IPS-NIHi7 (cell line): Measurements from ENCODE around the gene EIF5.

ENCODE experiments used
- DNase-seq: peaks from one replicate; pipeline ENCODE4 v3.0.0; 2012; ENCODE audit warnings: mixed read lengths; ENCODE audit errors: extremely low spot score

EIF5 gene

DNA sequence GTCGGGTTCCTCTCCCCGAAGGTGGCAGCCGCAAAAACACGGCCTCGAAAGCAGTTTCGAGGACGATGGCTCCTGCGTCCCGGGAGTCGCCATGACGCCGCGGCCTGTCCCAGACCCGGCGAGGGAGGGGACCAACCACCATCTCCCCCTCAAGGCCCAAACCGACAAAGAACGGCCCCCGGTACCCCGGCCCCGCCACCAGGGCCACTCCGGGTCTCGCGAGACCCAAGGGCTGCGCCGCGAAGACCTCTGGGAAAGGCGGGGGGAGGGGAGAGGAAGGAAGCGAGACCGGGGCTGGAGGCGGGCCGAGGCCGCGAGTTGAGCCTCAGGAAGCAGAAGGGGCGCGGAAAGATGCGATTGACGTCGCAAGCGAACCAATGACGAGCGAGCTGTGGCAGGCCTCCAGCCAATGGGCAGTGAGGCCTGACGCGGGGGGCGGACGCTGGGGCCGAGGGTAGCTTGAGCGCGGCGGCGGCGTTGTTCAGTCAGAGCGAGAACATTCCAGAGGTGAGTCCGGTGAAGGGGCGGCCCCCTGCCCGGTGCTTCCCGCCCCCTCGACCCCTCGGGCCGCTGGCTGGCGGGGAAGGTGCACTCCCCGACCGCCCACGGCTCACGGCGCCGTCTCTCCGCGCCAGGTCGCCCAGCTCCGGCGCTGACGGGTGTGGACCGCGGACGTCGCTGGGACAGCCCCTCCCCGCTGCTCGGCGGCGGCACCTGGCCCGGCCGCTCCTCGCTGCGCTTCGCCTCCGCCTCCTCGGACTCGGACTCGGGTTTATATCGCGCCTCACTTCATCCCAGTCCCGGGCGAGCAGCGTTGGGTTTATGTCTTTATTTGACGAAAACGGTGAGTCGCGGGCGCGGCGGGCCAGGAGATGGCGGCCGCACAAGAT is at the start of gene EIF5:
EIF5 (plus strand) TSS at position 484 of the 890 bp plus-strand sequence. CDS start 1,624 bp downstream, outside the sequence.
- peak; percentile 97 for DNase-seq

DNA sequence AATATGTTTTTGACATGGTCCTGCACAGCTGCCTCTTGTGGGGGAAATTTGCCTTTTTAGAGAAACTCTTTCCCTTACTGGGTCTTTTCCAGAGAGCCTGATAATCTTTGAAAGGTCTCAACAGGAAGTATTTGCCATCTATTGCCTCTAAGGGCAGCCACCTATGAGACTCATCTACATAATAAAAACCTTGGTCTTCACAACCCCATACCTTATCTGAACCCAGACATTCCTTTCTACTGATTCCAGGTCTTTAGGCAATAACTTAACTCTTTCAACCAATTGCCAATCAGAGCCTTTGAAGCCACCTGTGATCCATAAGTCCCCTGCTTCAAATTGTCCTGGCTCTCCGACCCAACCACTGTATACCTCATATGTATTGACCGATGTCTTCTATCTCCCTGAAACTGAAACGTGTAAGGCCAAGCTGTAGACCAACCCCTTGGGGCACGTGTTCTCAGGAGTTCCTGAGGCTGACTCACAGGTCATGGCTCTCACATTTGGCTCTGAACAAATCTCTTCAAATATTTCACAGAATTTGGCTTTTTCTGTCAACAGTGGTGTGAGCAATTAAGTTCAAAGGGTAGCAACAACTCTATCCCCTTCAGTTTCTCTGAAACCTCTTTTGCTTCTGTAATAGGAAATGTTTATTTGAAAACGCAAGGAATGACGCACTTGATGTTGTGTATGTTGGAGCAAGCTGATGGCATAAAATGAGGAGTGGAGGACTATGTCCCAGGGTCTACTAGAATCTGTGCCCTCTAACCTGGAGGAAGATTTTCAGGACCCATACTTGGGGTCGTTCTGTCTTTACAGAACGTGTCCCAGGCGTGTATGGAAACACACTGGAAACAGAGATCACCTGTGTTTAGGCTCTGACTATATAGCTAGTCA is 49.2 kb upstream of the EIF5 start:
- no peak for DNase-seq

DNA sequence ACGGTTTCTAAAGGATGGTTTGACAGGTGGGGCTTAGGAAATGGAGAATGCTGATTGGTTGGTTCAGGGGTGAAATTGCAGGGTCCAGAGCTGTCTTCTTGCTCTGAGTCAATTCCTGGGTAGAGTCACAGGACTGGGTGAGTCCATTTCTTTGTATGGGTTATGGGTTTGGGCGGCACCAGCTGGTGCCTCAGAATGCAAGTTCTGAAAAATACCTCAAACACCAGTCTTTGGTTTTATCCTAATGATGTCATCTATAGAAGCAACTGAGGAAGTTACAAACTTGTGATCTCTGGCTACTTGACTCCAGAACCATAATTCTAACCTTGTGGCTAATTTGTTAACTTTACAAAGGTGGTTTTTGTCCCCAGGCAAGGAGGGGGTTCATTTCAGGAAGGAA is 47.6 kb upstream of the EIF5 start:
- no peak for DNase-seq

DNA sequence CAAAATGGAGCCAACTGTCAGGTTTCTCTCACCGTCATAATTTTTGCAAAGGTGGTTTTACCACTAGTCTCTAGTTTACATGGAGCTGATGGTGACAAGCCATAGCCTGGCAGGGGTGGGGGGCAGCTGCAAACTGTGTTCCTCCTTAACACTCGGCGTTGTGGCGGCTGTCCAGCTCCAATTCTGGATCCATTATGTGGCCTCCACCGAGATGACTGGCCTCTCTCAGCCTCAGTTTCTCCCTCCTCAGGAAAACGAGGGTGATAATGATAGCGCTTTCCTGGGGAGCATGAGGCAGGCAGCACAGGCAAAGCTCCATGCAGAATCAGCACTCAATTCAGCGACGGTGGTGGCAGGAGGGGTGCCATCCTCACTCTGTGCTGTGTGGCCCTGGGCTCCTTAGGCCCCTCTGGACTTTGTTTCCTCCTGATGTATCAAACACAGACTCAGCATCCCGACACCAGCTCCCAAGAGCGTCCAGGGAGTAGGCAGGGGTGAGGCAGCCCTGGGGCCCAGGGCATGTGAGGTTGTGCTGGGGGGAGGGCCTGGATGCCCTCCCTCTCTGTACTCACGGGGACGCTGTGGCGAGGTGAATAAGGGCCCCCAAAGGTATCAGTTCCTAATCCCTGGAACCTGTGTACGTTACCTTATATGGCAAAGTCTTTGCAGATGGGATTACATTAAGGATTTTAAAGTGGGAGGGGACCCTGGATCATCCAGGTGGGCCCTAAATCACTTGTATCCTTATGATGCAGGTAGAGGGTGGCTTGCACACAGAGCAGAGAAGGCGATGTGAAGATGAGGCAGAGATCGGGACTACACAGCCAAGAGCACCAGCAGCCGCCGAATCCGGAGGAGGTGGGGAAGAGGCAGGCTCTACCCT is 46.8 kb upstream of the EIF5 start:
- DNase-seq = no peak

DNA sequence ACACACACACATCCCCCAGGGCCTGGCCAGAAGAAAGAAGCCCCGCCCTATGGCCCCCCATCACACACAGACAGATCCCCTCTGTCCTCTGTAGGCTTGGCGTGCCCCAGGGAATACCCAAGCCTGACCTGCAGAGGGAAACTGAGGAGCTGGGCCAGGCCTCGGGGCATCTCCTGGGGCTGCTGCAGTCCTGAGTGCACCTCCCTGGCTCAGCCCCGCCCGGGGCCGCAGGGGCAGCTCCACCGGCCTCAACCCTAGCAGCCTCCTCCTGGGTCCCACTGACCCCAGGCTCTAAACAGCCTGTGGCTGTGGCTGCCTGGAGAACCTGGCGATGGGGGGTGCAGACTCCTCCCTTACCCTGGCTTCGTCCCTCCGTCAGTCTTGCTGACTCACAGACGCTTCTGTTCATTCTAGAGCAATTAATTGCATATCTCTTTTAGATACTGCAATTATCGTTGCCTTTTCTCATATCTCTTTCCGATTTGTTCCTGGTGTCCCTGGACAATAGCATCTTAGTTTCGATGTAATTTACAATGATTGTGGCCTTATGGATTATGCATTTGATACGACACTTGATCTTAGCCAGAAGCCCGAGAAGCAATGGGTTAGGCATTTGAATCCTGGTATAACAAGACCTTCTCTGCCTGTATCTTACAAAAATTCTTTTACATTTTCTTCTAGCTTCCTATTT is 45.8 kb upstream of the EIF5 start:
- no peak for DNase-seq

DNA sequence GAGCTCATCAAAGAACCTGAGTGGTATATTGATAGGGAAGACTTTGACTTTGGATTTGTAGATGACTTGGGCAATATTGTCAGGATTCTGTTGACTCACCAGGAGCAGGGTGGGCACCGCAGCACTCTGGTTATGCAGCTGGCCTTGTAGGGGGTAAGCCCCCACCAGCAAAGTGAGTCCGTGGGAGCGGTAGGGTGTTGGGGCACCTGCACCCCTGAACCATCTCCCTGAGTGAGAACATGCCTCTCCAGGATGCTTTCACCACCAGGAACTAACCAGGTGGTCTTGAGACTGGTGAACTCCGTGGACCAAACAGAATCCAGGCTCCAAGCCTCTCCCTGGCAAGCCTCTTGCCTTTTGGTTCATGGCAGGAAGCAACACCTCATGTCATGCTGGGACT is 44.0 kb upstream of the EIF5 start:
- no peak for DNase-seq

DNA sequence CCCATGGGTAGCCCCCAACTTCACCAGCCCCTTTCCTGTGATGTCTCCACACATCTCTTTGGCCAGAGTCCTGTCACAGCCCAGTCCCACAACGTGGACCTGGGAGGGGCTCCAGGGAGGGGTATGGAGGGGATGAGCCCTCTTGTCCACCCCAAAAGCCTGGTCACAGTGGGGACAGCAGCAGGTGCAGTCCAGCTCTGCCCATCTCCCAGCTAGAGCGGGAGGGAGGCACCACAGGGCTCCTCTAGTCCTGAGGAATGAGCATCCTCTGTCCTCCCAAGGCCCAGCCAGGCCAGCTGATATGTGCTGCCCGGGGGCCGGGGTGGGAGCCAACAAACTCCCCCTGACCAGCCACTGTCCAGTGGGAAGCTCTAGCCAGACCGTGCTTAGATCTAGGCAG is 43.5 kb upstream of the EIF5 start:
- no peak for DNase-seq

DNA sequence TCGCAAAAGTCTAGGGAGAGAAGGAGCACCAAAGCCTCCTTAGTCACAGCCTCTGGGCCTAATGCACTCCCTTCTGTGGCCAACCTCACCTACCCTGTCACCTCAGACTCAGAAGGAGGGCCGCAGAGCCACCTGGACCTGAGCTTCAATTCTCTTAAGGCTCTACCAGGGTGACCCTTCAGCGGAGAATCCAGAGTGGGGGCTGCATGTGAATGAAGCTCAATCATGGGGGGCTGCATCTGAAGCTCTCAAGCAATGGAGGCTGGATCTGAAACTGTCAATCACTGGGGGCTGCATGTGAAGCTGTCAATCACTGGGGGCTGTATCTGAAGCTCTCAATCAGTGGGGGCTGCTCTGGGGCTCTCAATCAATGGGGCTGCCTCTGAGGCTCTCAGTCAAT is 43.1 kb upstream of the EIF5 start:
- DNase-seq = no peak

DNA sequence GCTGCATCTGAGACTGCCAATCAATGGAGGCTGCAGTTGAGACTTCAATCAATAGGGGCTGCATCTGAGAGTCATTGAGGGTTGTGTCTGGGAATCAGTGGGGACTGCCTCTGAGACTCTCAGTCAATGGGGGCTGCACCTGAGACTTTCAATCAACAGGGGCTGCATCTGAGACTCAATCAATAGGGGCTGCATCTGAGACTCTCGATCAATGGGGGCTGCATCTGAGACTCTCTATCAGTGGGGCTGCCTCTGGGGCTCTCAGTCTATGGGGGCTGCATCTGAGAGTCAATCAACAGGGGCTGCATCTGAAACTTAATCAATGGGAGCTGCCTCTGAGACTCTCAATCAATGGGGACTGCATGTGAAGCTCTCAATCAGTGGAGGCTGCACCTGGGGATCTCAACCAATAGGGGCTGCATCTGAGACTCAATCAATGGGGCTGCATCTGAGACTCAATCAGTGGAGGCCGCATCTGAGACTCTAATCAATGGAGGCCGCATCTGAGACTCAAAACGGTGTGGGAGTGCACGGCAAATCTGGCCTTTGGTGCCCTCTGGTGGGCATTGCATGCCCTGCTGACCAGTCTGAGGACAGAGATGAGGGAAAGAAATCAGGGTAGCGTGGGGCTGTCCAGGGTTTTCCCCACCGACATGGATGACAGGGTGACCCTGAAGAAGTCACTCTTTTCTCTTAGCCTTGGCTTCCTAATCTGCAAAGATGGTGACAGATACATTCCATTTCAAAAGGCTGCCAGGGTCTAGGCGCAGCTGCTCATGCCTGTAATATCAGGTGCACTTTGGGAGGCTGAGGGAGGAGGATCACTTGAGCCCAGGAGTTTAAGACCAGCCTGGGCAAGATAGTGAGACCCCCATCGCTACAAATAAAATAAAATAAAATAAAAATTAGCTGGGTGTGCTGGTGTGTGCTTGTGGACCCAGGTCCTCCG is 41.3 kb upstream of the EIF5 start:
- peak; percentile 84 for DNase-seq

DNA sequence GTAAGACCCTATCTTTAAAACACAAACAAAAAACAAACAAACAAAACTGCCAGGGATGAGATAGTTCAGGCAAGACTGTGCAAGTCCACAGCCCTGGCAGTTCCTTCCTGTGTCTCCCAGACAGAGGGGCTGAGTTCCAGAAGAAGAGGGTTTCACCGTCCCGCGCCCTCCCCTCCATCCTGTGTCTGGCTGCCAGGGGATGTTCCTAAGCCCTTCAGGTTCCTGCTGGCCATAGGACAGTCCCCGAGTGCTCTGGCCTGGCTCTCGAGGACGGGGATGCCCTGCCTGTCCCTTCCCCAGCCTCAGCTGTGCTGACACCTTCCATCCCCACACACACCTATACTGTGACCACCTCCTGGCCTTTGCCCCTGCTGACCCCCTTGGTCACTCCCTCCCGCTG is 40.6 kb upstream of the EIF5 start:
- DNase-seq = no peak

DNA sequence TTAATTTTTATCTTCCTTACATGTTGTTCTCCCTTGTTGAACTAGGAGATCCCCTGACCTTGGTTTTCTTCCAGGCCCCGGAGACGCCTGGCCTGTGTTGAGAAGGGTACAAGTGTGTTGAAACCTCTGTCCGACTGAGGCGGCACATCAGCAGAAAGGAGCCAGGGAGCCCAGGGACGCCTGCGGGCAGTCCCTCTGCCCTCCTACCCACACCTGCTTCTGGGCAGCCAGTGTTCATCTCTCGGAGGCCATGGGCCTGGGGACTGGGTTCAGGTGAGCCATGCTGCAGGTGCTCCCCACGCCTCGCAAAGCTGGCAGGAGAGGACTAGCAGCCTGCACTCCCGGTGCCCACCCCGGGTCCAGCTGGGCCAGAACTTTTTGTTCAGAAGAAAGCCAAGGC is 39.9 kb upstream of the EIF5 start:
- no peak for DNase-seq

DNA sequence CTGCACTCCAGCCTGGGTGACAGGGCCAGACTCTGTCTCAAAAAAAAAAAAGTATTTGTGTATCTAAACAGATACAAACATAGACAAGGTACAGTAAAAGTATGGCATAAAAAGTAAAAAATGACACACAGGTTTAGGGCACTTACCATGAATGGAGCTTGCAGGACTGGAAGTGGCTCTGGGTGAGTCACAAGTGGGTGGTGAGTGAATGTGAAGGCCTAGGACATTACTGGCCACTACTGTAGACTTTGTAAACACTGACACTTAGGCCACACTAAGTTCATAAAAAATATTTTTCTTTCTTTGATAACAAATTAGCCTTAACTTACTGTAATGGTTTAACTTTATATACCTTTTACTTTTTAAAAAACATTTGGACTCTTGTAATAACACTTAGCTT is 38.0 kb upstream of the EIF5 start:
- no peak for DNase-seq

DNA sequence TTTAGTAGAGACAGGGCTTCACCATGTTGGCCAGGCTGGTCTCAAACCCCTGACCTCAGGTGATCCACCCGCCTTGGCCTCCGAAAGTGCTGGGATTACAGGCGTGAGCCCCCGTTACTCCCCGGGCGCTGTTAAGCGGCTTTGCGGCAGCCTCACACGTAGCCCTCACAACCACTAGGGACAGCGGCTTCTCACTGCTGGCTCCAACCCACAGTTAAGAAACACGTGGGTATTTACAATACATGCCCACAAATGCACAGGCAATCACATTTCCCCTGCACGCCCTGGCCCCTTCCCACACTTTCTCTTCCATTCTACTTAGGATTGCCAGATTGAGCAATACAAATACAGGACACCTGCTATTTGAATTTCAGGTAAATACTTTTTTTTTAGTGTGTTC is 37.0 kb upstream of the EIF5 start:
- no peak for DNase-seq

DNA sequence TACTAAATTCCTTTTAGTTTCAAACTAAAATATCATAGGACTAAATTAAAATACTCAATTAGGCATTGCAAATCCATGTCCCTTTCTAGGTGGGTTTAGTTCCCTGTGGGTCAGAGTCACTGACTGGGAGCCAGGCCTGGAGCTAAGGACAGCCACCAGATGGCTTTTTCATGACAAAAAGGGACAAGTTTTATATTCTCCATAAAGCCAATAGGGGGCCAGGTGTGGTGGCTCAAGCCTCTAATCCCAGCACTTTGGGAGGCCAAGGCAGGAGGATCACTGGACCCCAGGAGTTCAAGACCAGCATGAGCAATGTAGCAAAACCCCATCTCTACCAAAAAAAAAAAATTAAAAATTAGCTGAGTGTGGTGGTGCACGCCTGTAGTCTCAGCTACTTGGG is 35.4 kb upstream of the EIF5 start:
- DNase-seq = no peak

DNA sequence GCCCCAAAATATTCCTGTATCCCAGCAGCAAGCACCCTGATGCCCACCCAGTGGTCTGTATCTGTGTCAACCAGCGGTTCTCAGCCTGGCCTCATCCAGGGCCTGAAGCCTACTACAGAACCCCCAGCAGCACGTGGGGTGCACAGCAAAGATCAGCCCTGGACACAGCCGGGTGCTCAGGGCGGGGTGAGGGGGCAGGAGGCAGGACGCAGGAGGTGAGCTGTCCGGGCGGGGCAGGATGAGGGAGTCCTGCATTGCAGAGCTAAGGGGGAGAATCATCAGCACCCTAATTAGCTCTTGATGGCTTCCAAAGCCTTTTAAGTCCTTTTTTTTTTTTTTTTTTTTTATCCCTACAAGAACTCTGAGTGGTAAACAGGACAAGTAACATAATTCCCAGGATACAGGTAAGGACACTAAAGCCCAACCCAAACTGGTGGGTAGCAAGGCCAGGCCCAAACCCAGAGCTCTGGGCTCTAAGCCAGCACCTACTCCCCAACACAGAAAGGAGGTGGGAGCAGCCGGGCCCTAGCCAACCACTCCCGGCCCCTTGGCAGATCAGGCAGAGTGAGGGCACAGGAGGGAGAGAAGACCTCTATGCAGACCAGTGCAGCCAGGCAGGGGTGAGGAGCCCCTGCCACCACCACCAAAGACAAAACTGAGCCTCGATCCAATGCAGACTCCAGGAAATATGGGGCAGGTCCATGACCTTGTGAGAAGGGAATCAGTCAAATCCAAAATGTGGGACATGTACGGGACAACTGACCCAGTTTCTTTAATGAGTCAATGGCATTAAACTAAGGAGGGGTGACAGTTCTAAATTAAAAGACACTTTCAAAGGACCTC is 32.3 kb upstream of the EIF5 start:
- no peak for DNase-seq

DNA sequence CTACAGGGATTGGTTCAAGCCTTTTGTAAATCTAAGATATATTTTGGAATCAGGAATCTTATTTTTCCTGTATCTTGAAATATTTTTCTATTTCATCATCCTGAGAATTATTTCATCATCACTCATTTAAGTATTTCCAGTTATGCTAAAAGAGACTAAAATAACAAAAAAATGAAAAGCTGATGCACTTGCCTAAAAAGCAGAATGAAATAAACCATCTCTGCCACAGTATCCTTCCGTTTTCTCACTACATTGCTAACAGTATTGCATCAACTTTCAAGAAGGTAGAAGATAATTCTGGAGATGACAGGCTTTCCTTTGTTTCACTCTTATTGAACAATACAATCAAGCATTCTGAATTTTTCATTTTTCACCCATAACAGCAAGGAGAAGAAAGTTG is 31.1 kb upstream of the EIF5 start:
- DNase-seq = no peak

DNA sequence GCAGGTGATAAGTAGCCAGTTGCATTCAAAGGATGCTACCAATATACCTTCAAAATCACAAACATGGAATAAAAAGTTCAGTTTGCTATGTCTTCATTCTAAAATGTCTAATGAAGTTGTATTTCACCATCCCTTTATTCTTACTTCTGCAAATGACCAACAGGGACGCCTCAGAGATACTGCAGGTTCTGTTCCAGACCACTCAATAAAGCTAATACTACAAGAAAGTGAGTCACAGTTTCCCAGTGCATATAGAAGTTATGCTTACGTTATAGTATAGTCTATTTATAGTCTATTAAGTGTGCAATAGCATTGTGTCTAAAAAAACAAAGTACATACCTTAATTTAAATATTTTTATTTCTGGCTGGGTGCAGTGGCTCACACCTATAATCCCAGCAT is 29.3 kb upstream of the EIF5 start:
- no peak for DNase-seq

DNA sequence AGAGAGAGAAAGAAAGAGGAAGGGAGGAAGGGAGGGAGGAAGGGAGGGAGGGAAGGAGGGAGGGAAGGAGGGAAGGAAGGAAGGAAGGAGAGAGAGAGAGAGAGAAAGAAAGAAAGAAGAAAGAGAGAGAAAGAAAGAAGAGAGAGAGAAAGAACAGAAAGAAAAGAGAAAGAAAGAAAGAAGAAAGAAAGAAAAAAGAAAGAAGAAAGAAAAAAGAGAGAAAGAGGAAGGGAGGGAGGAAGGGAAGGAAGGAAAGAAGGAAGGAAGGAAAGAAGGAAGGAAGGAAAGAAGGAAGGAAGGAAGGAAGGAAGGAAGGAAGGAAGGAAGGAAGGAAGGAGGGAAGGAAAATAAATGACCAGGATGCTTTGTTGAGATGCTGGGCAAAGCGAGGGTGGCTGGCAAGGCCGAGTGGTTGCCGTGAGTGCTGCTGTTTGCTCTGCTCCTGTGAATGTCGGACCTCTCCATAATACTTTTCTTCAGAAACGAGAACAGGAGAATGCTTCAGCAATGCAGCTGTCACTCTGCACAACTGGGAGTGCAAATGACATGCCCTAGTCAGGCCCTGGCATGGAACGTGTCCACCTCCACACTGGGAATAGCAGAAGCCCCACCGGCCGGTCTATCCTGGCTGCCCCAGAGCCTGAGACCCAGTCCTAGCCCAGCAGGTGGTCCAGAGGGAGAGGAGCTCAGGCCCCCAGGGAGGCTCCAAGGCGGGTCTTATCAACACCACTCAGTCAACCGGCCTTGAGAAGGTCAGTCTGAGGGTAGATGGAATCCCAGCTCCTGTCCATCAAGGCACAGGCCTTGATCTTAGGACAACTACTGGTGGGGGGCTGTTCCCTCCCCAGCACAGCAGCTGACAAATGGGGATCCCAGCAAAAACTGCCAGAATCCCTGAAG is 25.1 kb upstream of the EIF5 start:
- no peak for DNase-seq
